ENCODE results near the gene NUP42.

DNA sequence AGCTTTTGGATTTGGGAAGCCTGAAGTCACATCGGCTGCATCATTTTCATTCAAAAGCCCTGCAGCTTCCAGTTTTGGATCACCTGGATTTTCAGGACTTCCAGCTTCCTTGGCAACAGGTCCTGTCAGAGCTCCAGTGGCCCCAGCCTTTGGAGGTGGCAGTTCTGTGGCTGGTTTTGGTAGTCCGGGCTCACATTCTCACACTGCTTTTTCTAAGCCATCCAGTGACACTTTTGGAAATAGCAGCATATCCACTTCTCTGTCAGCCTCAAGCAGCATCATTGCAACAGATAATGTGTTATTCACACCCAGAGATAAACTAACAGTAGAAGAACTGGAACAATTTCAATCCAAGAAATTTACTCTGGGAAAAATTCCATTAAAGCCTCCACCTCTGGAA, 18.5 kb downstream of the NUP42 start:
- TF ChIP-seq, protein P1, sequence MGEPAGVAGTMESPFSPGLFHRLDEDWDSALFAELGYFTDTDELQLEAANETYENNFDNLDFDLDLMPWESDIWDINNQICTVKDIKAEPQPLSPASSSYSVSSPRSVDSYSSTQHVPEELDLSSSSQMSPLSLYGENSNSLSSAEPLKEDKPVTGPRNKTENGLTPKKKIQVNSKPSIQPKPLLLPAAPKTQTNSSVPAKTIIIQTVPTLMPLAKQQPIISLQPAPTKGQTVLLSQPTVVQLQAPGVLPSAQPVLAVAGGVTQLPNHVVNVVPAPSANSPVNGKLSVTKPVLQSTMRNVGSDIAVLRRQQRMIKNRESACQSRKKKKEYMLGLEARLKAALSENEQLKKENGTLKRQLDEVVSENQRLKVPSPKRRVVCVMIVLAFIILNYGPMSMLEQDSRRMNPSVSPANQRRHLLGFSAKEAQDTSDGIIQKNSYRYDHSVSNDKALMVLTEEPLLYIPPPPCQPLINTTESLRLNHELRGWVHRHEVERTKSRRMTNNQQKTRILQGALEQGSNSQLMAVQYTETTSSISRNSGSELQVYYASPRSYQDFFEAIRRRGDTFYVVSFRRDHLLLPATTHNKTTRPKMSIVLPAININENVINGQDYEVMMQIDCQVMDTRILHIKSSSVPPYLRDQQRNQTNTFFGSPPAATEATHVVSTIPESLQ (CRISPR knock-in tag; IDR thresholded peaks at IDR 0.05) = no peak
- TF ChIP-seq, protein P2, sequence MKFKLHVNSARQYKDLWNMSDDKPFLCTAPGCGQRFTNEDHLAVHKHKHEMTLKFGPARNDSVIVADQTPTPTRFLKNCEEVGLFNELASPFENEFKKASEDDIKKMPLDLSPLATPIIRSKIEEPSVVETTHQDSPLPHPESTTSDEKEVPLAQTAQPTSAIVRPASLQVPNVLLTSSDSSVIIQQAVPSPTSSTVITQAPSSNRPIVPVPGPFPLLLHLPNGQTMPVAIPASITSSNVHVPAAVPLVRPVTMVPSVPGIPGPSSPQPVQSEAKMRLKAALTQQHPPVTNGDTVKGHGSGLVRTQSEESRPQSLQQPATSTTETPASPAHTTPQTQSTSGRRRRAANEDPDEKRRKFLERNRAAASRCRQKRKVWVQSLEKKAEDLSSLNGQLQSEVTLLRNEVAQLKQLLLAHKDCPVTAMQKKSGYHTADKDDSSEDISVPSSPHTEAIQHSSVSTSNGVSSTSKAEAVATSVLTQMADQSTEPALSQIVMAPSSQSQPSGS (CRISPR knock-in tag; IDR thresholded peaks at IDR 0.05; ENCODE audit: borderline replicate concordance, low read depth) = no peak
- no peak for TF ChIP-seq GRHL2 (CRISPR knock-in tag; IDR thresholded peaks at IDR 0.05; ENCODE audit: insufficient replicate concordance, severe bottlenecking)
- TF ChIP-seq, protein P3, sequence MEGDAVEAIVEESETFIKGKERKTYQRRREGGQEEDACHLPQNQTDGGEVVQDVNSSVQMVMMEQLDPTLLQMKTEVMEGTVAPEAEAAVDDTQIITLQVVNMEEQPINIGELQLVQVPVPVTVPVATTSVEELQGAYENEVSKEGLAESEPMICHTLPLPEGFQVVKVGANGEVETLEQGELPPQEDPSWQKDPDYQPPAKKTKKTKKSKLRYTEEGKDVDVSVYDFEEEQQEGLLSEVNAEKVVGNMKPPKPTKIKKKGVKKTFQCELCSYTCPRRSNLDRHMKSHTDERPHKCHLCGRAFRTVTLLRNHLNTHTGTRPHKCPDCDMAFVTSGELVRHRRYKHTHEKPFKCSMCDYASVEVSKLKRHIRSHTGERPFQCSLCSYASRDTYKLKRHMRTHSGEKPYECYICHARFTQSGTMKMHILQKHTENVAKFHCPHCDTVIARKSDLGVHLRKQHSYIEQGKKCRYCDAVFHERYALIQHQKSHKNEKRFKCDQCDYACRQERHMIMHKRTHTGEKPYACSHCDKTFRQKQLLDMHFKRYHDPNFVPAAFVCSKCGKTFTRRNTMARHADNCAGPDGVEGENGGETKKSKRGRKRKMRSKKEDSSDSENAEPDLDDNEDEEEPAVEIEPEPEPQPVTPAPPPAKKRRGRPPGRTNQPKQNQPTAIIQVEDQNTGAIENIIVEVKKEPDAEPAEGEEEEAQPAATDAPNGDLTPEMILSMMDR (IDR thresholded peaks at IDR 0.05) = no peak
- TF ChIP-seq, protein P4, sequence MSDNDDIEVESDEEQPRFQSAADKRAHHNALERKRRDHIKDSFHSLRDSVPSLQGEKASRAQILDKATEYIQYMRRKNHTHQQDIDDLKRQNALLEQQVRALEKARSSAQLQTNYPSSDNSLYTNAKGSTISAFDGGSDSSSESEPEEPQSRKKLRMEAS (CRISPR knock-in tag; IDR thresholded peaks at IDR 0.05) = no peak
- TF ChIP-seq, protein P5, sequence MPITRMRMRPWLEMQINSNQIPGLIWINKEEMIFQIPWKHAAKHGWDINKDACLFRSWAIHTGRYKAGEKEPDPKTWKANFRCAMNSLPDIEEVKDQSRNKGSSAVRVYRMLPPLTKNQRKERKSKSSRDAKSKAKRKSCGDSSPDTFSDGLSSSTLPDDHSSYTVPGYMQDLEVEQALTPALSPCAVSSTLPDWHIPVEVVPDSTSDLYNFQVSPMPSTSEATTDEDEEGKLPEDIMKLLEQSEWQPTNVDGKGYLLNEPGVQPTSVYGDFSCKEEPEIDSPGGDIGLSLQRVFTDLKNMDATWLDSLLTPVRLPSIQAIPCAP (CRISPR knock-in tag; IDR thresholded peaks at IDR 0.05) = no peak
- no peak for TF ChIP-seq TCF7 (CRISPR knock-in tag; IDR thresholded peaks at IDR 0.05; ENCODE audit: low read depth)
- TF ChIP-seq ZNF121 (CRISPR knock-in tag; IDR thresholded peaks at IDR 0.05) = no peak
- no peak for TF ChIP-seq ELF4 (CRISPR knock-in tag; IDR thresholded peaks at IDR 0.05; ENCODE audit: low read depth)
